Activated CD8-positive, alpha-beta memory T cell treated with anti-CD3 and anti-CD28 coated beads, Interleukin-2, amount 50 U/mL, for 48 hours (primary cell): Measurements from ENCODE around the gene MGARP.
"Not testable (repeated sequence)": the region's sequence is repeated elsewhere in the genome, so short reads cannot be mapped to it uniquely, and the experiment has no call there.

Source experiments
- DNase-seq: peaks from one replicate; pipeline ENCODE4 v3.0.0-alpha.2; 2020

The MGARP gene

GRCh38 chr4:139295206-139295941 is 15.3 kb upstream of the MGARP start:
- DNase-seq, result peak; percentile 100

GRCh38 chr4:139286186-139286698 is 6.2 kb upstream of the MGARP start:
- DNase-seq, result no peak

GRCh38 chr4:139282721-139283075 is 2.7 kb upstream of the MGARP start:
- no peak for DNase-seq

DNA sequence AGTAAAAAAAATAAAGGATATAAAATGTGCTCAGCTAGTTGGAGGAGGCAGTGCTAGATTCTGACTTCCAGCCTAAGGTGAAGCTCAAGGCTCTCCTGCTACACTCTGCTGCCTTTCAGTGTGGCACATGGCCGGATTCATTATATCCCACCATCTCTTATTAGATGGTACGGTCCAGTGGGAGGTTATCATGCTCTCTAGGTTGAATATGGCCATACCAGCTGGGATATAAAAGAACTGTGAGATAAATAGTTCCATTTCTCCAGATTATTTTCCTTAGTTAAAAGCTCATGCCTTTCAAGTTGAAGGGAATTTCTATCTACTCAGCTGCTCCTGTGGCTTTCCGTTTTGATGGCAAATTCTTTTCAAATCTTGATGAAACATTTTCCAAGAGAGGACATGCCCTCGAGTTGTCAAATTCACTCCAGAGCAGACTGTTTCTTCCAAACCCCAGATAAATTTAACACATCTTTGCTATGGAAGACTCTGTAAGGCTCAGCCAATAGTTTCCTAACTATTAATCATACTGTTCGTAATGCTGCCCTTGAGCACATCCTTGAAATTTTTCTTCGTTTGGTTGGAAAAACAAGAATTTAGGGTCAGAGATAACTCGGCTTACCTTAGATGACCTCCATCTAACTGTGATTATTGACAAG is 2.2 kb upstream of the MGARP start:
- no peak for DNase-seq

- DNase-seq, result peak; percentile 57
These were observed 889 bp downstream of the MGARP start for GRCh38 chr4:139278912-139279759.

DNA sequence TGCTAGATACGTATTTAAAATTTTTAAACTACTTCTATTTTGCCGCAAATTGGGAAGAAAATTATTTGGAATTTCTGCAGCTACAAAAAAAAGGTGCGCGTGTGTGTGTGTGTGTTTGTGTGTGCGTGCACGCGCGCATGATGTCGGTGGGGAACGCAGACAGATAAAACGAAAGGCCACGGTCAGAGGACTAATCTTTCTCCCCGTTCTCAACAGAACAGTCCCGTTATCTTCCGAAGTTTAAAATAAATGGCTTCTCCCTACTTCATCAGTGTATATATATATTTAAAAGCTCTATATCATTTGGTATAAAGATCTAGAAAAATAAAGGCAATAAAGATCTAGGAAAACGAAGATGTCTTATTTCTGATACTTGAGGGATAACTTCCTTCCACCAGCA is 1.5 kb downstream of the MGARP start:
- no peak for DNase-seq

GRCh38 chr4:139275281-139275735 is 4.7 kb downstream of the MGARP start:
- no peak for DNase-seq

- DNase-seq, result no peak
These were observed 5.2 kb downstream of the MGARP start for GRCh38 chr4:139274790-139275189.

DNA sequence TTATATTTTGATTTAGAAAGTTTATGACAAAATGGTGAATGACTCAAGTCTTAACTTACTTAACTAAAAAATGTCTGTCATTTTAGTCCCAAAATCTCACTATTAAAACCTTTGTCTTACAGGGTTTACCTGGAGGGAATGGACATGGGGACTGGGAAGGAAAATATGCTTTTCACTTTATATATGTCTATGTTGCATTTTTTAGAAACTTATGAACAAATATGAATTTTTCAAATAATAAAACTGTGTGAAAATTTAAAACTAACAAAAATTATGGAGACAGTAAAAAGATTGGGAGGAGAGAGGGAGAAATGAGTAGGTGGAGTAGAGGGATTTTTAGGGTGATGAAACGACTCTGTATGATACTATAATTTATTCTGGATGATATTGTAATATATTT is 6.2 kb downstream of the MGARP start:
- DNase-seq, result no peak

GRCh38 chr4:139267301-139267700 is 12.7 kb downstream of the MGARP start:
- no peak for DNase-seq

DNA sequence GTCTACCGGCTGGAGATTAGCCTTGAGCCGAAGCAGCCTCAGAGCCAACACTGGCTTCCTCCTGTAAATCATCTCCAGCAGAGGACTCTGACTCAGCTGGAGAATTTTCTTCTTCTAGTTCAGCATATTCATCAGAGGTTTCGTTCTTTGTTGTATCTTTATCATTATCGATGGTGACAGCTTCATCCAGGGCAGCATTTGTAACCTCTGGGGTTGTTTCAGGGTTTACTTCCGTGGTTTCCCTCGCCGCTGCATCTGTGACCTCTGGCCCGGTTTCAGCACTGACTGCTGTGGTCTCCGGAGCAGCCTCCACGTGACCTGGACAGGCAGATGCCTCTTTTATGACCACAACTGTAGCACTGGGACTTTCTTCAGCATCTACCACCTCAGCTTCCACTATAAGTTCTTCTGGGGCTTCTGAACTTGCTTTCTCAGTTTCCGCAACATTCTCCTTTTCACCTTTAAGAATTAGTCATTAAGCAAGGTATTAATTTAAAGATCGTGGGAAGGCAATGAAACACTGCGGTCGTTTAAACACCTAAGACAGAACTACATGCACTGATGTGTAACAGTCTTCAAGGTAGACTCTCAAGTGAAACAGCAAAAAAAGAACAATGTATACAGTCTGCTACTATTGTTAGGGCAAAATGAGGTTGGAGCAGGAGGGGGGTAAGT is 13.3 kb downstream of the MGARP start:
- DNase-seq, result peak; percentile 87

DNA sequence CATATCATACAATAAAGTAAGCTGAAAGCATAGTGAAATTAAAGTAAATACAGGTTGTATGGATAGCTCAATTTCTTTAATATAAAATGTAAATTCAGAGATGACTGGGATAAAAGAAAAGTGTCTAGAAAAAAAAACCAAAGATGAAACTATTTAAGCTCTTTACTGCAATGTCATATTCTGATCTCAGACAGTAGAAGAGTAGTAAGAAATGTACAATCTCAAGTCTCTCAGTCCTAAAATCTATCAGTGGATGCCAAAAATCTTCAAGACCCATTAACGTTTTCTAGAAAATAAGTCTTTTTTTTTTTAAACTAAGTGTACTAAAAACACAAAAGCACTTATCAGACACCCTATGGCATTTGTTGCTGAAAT is 13.8 kb downstream of the MGARP start:
- no peak for DNase-seq

DNA sequence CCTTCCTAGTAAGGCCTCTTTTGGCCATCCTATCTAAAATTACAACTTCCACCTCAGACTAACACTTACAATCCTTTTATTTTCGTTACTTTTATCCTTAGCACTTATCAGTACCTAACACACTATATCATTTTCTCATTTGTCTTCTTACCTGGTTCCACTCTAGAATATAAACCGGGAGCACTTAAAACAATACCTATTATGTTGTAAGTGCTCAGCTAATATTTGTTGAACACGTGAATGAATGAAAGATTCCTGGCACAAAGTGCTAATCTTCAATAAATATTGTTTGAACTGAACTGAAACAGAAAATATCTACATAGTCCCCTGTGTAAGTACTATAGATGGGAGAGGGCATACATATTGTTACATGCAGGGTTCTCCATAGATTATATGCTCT is 14.4 kb downstream of the MGARP start:
- DNase-seq, result no peak

DNA sequence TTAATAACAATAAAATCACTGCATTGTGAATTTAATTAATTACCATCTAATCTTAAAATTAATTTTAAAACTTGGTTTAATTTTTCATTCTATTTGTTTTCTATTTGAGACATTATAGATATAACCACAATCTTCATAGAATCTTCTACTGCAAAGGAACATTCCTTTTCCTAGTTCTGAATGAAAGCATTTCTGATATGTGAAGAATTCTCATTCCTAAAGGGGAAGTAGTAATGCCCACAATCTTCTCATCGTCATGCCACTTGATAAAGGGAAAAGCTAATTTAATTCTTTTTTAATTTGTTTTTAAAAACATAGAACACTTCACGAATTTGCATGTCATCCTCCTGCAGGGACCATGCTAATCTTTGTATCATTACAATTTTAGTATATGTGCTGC is 23.7 kb downstream of the MGARP start:
- DNase-seq, result no peak

- DNase-seq, result not testable (repeated sequence)
These were observed 24.4 kb downstream of the MGARP start for GRCh38 chr4:139255581-139255980.

DNA sequence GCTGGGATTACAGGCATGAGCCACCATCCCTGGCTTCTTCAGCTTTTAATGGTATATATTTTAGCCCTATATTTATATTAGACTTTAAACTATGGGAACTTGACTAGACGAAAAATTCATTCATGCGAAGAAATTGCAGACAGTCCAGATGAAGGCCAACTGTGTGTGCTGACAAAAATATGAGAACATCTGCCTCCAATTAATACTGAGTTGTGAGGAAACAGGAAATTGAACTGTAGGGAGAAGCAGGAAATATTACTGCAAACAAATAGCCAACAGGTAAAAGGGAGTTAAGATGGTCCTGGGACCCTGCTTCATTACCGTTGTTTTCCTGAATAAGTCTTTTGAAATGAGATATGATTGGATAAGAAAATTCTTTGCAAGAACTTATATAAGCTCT is 26.3 kb downstream of the MGARP start:
- DNase-seq, result no peak

GRCh38 chr4:139253046-139253445 is 27.0 kb downstream of the MGARP start:
- DNase-seq, result no peak

DNA sequence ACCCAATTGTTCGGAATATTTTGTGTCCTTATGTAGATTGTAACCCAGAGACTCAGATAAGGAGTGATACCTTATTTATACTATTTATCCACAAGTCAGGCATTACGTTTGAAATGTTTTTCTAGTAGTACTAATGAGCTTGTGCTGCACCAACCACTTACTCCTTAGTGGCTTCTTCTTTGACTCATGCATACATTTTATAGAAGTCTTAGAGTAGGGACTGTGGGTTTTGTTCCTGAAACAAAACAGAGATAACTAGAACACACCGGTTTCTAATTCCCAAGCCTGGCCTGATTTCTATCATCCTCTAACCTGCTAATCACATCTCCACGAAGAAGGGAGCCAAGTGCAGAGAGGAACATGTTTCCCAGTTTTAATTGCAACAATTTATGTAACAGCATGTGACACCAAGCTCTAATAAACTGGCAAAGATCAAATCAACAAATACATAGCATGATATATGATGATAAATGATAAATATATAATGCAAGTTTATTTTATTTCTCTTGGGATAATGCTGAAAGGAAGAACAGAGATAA is 32.3 kb downstream of the MGARP start:
- no peak for DNase-seq

DNA sequence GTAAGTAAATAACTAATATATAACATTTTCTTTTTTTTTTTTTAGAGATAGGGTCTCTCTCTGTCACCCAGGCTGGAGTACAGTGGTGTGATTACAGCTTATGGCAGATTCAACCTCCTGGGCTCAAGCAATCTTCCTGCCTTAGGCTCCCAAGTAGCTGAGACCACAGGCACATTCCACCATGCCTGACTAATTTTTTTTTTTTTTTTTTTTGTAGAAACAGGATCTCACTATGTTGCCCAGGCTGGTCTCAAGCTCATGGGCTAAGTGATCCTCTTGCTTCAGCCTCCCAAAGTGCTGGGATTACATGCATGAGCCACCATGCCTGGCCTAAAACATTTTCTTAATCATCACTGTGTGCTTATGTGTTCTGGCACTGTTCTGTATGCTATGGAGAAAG is 32.8 kb downstream of the MGARP start:
- no peak for DNase-seq

- no peak for DNase-seq
These were observed 33.9 kb downstream of the MGARP start for GRCh38 chr4:139246166-139246565.

- no peak for DNase-seq
These were observed 34.4 kb downstream of the MGARP start for GRCh38 chr4:139245590-139245989.

DNA sequence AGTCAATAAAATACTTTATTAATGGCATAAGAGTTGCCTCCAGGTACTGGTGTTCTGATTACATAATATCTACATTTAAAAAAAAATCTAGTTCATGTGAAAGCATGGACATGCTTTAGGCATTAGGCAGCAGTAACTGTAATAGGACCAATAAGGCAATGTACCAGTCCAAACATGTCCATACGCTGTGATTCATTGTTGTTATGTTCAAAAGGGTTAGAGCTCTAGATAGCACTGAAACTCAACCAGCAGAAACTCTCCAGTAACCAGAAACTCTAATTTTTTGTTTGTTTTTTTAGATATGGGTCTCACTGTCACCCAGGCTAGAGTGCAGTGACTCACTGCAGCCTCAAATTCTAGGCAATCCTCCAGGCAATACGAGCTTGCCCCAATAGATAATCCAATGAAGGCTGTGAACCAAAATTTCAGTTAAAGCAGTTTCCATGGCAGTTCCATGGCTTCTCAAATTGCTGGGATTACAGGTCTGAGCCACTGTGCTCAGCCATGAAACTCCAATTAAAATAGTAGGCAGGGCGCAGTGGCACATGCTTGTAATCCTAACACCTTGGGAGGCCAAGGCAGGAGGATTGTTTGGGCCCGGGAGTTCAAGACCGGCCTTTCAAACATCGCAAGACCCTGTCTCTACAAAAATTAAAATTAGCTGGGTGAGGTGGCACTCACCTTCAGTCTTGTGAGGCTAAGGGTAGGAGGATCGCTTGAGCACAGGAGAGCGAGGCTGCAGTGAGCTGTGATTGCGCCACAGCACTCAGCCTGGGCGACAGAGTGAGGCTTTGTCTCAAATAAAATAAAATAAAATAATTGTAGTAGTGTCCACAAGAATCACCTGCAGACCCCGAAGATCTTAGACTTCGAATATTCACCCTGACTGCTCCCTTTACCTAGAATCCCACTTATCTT is 36.3 kb downstream of the MGARP start:
- DNase-seq, result no peak
